Measurements from ENCODE around the gene TRAK2.
"Not testable (repeated sequence)": the region's sequence is repeated elsewhere in the genome, so short reads cannot be mapped to it uniquely, and the experiment has no call there.

Gene TRAK2

GRCh38 chr2:201413143-201413542, 38.1 kb downstream of the TRAK2 start:
- DNase-seq = no peak

- DNase-seq = no peak
These were observed 39.8 kb downstream of the TRAK2 start for GRCh38 chr2:201411421-201411820.

GRCh38 chr2:201408931-201409330, 42.3 kb downstream of the TRAK2 start:
- DNase-seq = no peak

- no peak for DNase-seq
These were observed 44.0 kb downstream of the TRAK2 start for GRCh38 chr2:201407265-201407664.

GRCh38 chr2:201406077-201406662, 45.1 kb downstream of the TRAK2 start:
- DNase-seq = no peak

- DNase-seq = no peak
These were observed 46.5 kb downstream of the TRAK2 start for GRCh38 chr2:201404699-201405280.

- no peak for DNase-seq
These were observed 47.4 kb downstream of the TRAK2 start for GRCh38 chr2:201403880-201404279.

GRCh38 chr2:201402651-201403562, 48.4 kb downstream of the TRAK2 start:
- DNase-seq = no peak

GRCh38 chr2:201401815-201402214, 49.4 kb downstream of the TRAK2 start:
- no peak for DNase-seq

- DNase-seq = no peak
These were observed 54.7 kb downstream of the TRAK2 start for GRCh38 chr2:201396595-201396994.

- no peak for DNase-seq
These were observed 68.1 kb downstream of the TRAK2 start for GRCh38 chr2:201383136-201383535.

GRCh38 chr2:201378496-201379397, 72.5 kb downstream of the TRAK2 start:
- DNase-seq = no peak

GRCh38 chr2:201377218-201377617, 74.0 kb downstream of the TRAK2 start:
- no peak for DNase-seq

GRCh38 chr2:201369775-201370174, 81.5 kb downstream of the TRAK2 start:
- DNase-seq = no peak

GRCh38 chr2:201369318-201369717, 81.9 kb downstream of the TRAK2 start:
- DNase-seq = not testable (repeated sequence)

GRCh38 chr2:201366146-201366545, 85.1 kb downstream of the TRAK2 start:
- no peak for DNase-seq

GRCh38 chr2:201363857-201364560, 87.2 kb downstream of the TRAK2 start:
- DNase-seq = no peak

GRCh38 chr2:201362396-201362795, 88.9 kb downstream of the TRAK2 start:
- DNase-seq = no peak

- DNase-seq = no peak
These were observed 90.1 kb downstream of the TRAK2 start for GRCh38 chr2:201361078-201361733.

- no peak for DNase-seq
These were observed 91.0 kb downstream of the TRAK2 start for GRCh38 chr2:201360256-201360655.

GRCh38 chr2:201358684-201359083, 92.6 kb downstream of the TRAK2 start:
- no peak for DNase-seq

GRCh38 chr2:201357221-201357620, 94.0 kb downstream of the TRAK2 start, which contains the start of gene FLACC1:
Gene FLACC1 (minus strand): TSS chr2:201357345. CDS start chr2:201351404, 5,941 bp downstream.
- DNase-seq = no peak
